Measurements from ENCODE around the gene KRT5.

The KRT5 gene

GRCh38 chr12:52551216-52551865 lies 31.1 kb upstream of the KRT5 start:
- Histone ChIP-seq H3K36me3 (ENCODE audit: control insufficient read depth, insufficient read depth, low read length) (no peaks in the 10 kb centered on the region), H3K4me1 (ENCODE audit: control insufficient read depth, insufficient read depth, low read length) (no peaks in the 10 kb centered on the region), H3K27me3 (ENCODE audit: control insufficient read depth, insufficient read depth, low read length) (no peaks in the 10 kb centered on the region)

GRCh38 chr12:52546126-52546525 lies 25.9 kb upstream of the KRT5 start:
- Histone ChIP-seq H3K36me3 (ENCODE audit: control insufficient read depth, insufficient read depth, low read length) (no peaks in the 10 kb centered on the region), H3K9ac (ENCODE audit: low read depth, low read length) (no peak overlapping the region), H3K4me1 (ENCODE audit: control insufficient read depth, insufficient read depth, low read length) (no peaks in the 10 kb centered on the region), H3K4me3 (ENCODE audit: low read depth, low read length) (no peak overlapping the region), H3K9me3 (ENCODE audit: control insufficient read depth, insufficient read depth, low read length) (no peaks in the 10 kb centered on the region), H3K27me3 (ENCODE audit: control insufficient read depth, insufficient read depth, low read length) (no peaks in the 10 kb centered on the region)

More at GRCh38 chr12:52551216-52551865, 31.1 kb upstream of the KRT5 start:
- H3K9me3 ChIP-seq (ENCODE audit: control insufficient read depth, insufficient read depth, low read length): no peaks in the 10 kb centered on the region
- H3K9ac ChIP-seq (ENCODE audit: low read depth, low read length): no peak overlapping the region
- no peak overlapping the region for H3K4me3 ChIP-seq (ENCODE audit: low read depth, low read length)

GRCh38 chr12:52543985-52544883 lies 24.0 kb upstream of the KRT5 start:
- Histone ChIP-seq H3K4me3 (ENCODE audit: low read depth, low read length) (no peak overlapping the region), H3K27me3 (ENCODE audit: control insufficient read depth, insufficient read depth, low read length) (no peaks in the 10 kb centered on the region), H3K36me3 (ENCODE audit: control insufficient read depth, insufficient read depth, low read length) (no peaks in the 10 kb centered on the region), H3K4me1 (ENCODE audit: control insufficient read depth, insufficient read depth, low read length) (no peaks in the 10 kb centered on the region), H3K9me3 (ENCODE audit: control insufficient read depth, insufficient read depth, low read length) (no peaks in the 10 kb centered on the region), H3K9ac (ENCODE audit: low read depth, low read length) (no peak overlapping the region)

DNA sequence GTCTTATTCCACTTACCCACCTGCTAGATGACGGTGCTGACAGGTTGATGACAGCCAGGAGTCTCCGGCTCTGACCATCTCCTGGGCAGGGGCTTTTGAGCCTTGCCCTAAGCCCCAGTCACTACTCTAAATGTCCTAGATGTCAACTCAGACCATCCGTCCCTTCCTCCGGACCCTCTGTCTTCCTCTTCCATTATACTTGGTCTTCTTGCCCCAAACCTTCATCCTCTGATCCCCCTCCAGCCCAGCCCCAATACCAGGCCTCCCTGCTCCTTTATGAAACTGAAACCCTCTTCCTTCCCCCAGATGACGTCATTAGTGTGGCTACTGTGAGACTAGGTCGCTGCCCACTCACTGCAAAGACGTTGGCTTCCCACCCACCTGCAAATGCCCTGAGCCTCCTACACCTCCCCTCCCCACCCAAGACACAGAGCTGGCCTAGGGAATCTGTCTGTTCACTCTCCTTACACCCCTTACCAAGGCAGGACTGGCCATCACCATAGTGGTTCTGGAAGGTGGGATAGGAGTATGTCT lies 22.7 kb upstream of the KRT5 start:
- Histone ChIP-seq H3K9ac (ENCODE audit: low read depth, low read length) (no peak overlapping the region), H3K27me3 (ENCODE audit: control insufficient read depth, insufficient read depth, low read length) (no peaks in the 10 kb centered on the region), H3K36me3 (ENCODE audit: control insufficient read depth, insufficient read depth, low read length) (no peaks in the 10 kb centered on the region), H3K9me3 (ENCODE audit: control insufficient read depth, insufficient read depth, low read length) (no peaks in the 10 kb centered on the region), H3K4me3 (ENCODE audit: low read depth, low read length) (no peak overlapping the region), H3K4me1 (ENCODE audit: control insufficient read depth, insufficient read depth, low read length) (no peaks in the 10 kb centered on the region)

DNA sequence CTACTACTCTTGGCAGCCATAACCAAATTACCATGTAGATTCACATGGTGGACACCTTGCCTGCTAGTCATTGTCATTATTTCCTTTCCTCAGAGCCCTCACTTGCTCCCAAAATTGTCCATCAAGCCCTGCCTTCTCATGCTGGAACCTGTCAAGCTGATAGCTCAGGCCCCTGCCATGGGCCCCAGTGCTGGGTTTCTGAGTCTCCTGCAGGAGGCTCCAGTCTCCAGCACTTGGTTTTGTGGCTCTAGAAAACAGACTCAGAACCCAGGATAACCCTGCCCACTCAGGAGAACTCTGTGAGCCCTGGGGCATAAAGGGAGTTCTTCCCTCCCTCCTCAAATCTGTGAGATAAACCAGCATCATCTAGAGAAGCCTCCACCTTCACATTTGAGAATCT lies 22.0 kb upstream of the KRT5 start:
- Histone ChIP-seq H3K9ac (ENCODE audit: low read depth, low read length) (no peak overlapping the region), H3K27me3 (ENCODE audit: control insufficient read depth, insufficient read depth, low read length) (no peaks in the 10 kb centered on the region), H3K36me3 (ENCODE audit: control insufficient read depth, insufficient read depth, low read length) (no peaks in the 10 kb centered on the region), H3K4me1 (ENCODE audit: control insufficient read depth, insufficient read depth, low read length) (no peaks in the 10 kb centered on the region), H3K9me3 (ENCODE audit: control insufficient read depth, insufficient read depth, low read length) (no peaks in the 10 kb centered on the region), H3K4me3 (ENCODE audit: low read depth, low read length) (no peak overlapping the region)

DNA sequence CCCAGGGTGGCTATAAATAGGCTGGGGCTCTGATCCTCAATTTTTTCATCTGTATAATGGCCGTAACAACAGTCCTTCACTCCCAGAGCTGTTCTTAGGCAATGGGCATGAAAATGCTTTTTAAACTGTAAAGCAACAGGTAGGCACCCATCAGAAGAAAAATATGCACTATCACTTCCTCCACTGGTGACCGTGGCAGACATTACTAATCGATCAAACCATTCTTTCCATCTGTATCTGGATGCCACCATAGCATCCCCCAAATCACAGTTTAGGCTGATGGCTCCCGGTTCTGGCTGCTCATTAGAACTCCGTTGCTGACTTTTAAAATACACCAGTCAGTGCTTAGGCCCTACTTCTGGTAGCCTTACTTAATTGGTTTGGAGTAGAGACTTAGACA lies 21.5 kb upstream of the KRT5 start:
- H3K4me1 ChIP-seq (ENCODE audit: control insufficient read depth, insufficient read depth, low read length): no peaks in the 10 kb centered on the region
- H3K9ac ChIP-seq (ENCODE audit: low read depth, low read length): no peak overlapping the region
- no peak overlapping the region for H3K4me3 ChIP-seq (ENCODE audit: low read depth, low read length)
- H3K27me3 ChIP-seq (ENCODE audit: control insufficient read depth, insufficient read depth, low read length): no peaks in the 10 kb centered on the region
- no peaks in the 10 kb centered on the region for H3K36me3 ChIP-seq (ENCODE audit: control insufficient read depth, insufficient read depth, low read length)
- H3K9me3 ChIP-seq (ENCODE audit: control insufficient read depth, insufficient read depth, low read length): no peaks in the 10 kb centered on the region

- Histone ChIP-seq H3K9ac (ENCODE audit: low read depth, low read length) (no peak overlapping the region), H3K27me3 (ENCODE audit: control insufficient read depth, insufficient read depth, low read length) (no peaks in the 10 kb centered on the region), H3K4me1 (ENCODE audit: control insufficient read depth, insufficient read depth, low read length) (no peaks in the 10 kb centered on the region), H3K9me3 (ENCODE audit: control insufficient read depth, insufficient read depth, low read length) (no peaks in the 10 kb centered on the region), H3K4me3 (ENCODE audit: low read depth, low read length) (no peak overlapping the region), H3K36me3 (ENCODE audit: control insufficient read depth, insufficient read depth, low read length) (no peaks in the 10 kb centered on the region)
Measured at GRCh38 chr12:52540531-52540930, 20.3 kb upstream of the KRT5 start.

- Histone ChIP-seq H3K36me3 (ENCODE audit: control insufficient read depth, insufficient read depth, low read length) (no peaks in the 10 kb centered on the region), H3K4me1 (ENCODE audit: control insufficient read depth, insufficient read depth, low read length) (no peaks in the 10 kb centered on the region), H3K4me3 (ENCODE audit: low read depth, low read length) (no peak overlapping the region), H3K9ac (ENCODE audit: low read depth, low read length) (no peak overlapping the region), H3K9me3 (ENCODE audit: control insufficient read depth, insufficient read depth, low read length) (no peaks in the 10 kb centered on the region), H3K27me3 (ENCODE audit: control insufficient read depth, insufficient read depth, low read length) (no peaks in the 10 kb centered on the region)
Measured at GRCh38 chr12:52539821-52540173, 19.6 kb upstream of the KRT5 start.

GRCh38 chr12:52539083-52539820 lies 19.1 kb upstream of the KRT5 start:
- H3K9me3 ChIP-seq (ENCODE audit: control insufficient read depth, insufficient read depth, low read length): no peaks in the 10 kb centered on the region
- H3K9ac ChIP-seq (ENCODE audit: low read depth, low read length): no peak overlapping the region
- no peaks in the 10 kb centered on the region for H3K27me3 ChIP-seq (ENCODE audit: control insufficient read depth, insufficient read depth, low read length)
- no peak overlapping the region for H3K4me3 ChIP-seq (ENCODE audit: low read depth, low read length)
- no peaks in the 10 kb centered on the region for H3K36me3 ChIP-seq (ENCODE audit: control insufficient read depth, insufficient read depth, low read length)
- no peaks in the 10 kb centered on the region for H3K4me1 ChIP-seq (ENCODE audit: control insufficient read depth, insufficient read depth, low read length)

DNA sequence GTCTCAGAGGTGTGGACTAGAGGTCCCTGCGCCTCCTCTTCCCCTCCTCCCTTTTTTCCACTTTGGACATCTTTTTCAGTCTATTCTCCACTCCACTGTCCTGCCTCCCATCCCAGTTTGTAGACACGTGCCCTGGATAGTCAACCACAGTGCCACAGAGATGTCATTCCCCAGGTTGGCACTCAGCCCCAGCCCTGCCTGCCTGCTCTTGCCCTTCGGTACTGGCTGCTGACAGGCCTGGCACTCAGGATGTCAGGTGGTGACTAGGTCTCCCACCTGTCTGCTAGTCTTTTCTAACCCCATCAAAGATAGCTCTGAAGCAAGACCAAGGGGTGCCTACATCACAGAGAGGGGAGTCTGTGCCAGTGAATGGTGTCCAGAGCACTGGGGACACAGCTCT lies 16.9 kb upstream of the KRT5 start:
- no peaks in the 10 kb centered on the region for H3K4me1 ChIP-seq (ENCODE audit: control insufficient read depth, insufficient read depth, low read length)
- H3K4me3 ChIP-seq (ENCODE audit: low read depth, low read length): no peak overlapping the region
- H3K27me3 ChIP-seq (ENCODE audit: control insufficient read depth, insufficient read depth, low read length): no peaks in the 10 kb centered on the region

GRCh38 chr12:52535574-52535973 lies 15.4 kb upstream of the KRT5 start:
- Histone ChIP-seq H3K36me3 (ENCODE audit: control insufficient read depth, insufficient read depth, low read length) (no peaks in the 10 kb centered on the region), H3K9me3 (ENCODE audit: control insufficient read depth, insufficient read depth, low read length) (no peaks in the 10 kb centered on the region), H3K4me1 (ENCODE audit: control insufficient read depth, insufficient read depth, low read length) (no peaks in the 10 kb centered on the region), H3K4me3 (ENCODE audit: low read depth, low read length) (no peak overlapping the region), H3K9ac (ENCODE audit: low read depth, low read length) (no peak overlapping the region), H3K27me3 (ENCODE audit: control insufficient read depth, insufficient read depth, low read length) (no peaks in the 10 kb centered on the region)

More for the DNA sequence above, 16.9 kb upstream of the KRT5 start:
- Histone ChIP-seq H3K9me3 (ENCODE audit: control insufficient read depth, insufficient read depth, low read length) (no peaks in the 10 kb centered on the region), H3K9ac (ENCODE audit: low read depth, low read length) (no peak overlapping the region), H3K36me3 (ENCODE audit: control insufficient read depth, insufficient read depth, low read length) (no peaks in the 10 kb centered on the region)

All from iPS-15b (cell line).